ENCODE measurements around the gene PCDHGB2. TPM values are rescaled to one million over a fixed set of nuclear protein-coding genes. Genes with fewer than 3 reads are reported as not detected.

The PCDHGB2 gene
- total and polyA plus RNA-seq, 2 of the 8 experiments (the other 6 are each of a cell fraction or from before 2014, with no cell fraction given), result 1.9 to 2.9 TPM

DNA sequence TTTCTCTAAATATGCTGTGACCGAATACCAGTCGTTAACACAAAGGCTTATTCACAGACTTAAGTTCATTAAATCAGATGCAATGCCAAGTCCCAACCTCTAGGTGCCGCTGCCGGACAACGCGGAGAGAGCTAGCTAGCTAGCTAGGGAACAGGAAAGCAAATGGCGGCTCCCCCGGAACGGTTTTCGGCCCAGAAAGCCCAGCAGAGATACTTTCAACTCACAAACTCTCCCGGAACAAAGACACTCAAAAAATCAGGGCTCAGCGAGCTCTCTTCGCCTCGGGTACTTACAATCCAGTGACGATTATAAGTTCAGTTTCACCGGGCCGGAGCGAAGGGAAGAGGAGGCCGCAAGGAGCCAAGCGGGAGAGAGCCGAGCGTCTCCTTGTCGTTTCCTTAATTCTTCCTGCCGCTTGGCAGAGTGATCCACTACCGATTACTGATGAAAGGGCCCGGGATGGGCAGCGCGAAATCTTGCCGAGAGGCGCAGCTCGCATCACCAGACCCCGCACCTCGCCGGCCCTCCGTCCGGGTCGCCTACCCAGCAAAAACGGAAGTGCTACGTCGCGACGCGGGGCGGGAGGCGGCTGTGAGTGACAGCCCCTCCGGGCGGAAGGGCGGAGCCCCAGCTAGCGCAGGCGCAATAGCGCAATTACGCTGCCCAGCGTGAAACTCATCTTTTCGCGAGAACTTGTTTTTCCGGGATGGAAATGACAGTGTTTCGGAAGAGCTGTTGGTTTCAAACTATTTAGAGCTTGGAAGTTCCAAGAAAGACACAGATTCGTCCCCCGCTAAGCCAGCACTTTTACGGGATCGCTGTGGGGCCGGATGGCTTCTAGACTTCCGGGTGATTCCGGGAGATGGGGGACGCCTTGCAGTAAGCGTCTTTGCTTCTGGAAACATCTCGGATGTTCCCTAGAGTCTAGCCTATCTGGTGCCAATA is 39.3 kb upstream of the PCDHGB2 start, which contains the start of gene TAF7:
TSS of gene TAF7 (minus strand) at position 560 of the 945 bp plus-strand sequence. CDS start 740 bp downstream, outside the sequence.
- Histone ChIP-seq H3K79me2 (ENCODE audit: control insufficient read depth in 1 of 2, insufficient read depth in 2 of 2, low read length in 2 of 2) (peaks cover 11 to 25% of the 10 kb centered on the region in 2 experiments), H3K4me2 (ENCODE audit: insufficient read depth in 1 of 2, low read depth in 2 of 2, low read length in 2 of 2) (peak within 1 kb of the TSS; percentile 66 to 74), H3K14ac (ENCODE audit: insufficient read length) (no peak within 1 kb of the TSS), H3K4ac (replicated peaks; ENCODE audit: insufficient read length, low read depth, low read length) (peak within 1 kb of the TSS; percentile 92), H3K18ac (ENCODE audit: extremely low read depth, low read length) (peak within 1 kb of the TSS; percentile 68), H2BK20ac (ENCODE audit: low read length) (no peak within 1 kb of the TSS), H4K8ac (ENCODE audit: extremely low read depth, insufficient read depth, low read length) (peak within 1 kb of the TSS; percentile 96; the same call in 1 of the 2 replicates), H4K5ac (ENCODE audit: insufficient read length, low read depth, low read length) (peak within 1 kb of the TSS; percentile 40), H3K79me1 (ENCODE audit: low read depth, low read length) (no peaks in the 10 kb centered on the region), H2BK12ac (ENCODE audit: low read depth, low read length) (no peak within 1 kb of the TSS), H3K36me3 (ENCODE audit: control insufficient read depth in 2 of 4, insufficient read depth in 4 of 4, low read length in 3 of 4) (peaks cover 5 to 27% (median 19%) of the 10 kb centered on the region in 4 experiments; a peak in 6 of 8 replicates), H2AK5ac (ENCODE audit: low read depth, low read length) (peak within 1 kb of the TSS; percentile 84; the same call in 1 of the 2 replicates), H3K27me3 (replicated peaks in 1 of 4; ENCODE audit: control insufficient read depth in 3 of 4, extremely low read depth in 1 of 4, insufficient read depth in 3 of 4, low read length in 3 of 4) (no peaks in the 10 kb centered on the region), H2BK120ac (replicated peaks; ENCODE audit: low read depth, low read length) (peak within 1 kb of the TSS; percentile 78), H3K23ac (ENCODE audit: insufficient read length) (no peak within 1 kb of the TSS), H3K23me2 (ENCODE audit: low read depth, low read length) (peaks cover 3% of the 10 kb centered on the region), H2BK15ac (ENCODE audit: low read length) (no peak within 1 kb of the TSS), H2BK5ac (ENCODE audit: low read depth, low read length) (peak within 1 kb of the TSS; percentile 93), H3K56ac (replicated peaks; ENCODE audit: insufficient read length, low read depth, low read length) (peak within 1 kb of the TSS; percentile 83), H3K4me3 (ENCODE audit: extremely low read depth in 1 of 4, insufficient read depth in 2 of 4, low read depth in 3 of 4, low read length in 4 of 4) (peak within 1 kb of the TSS; percentile 79 to 99 (median 92)), H4K20me1 (replicated peaks in 1 of 2; ENCODE audit: control insufficient read depth in 1 of 2, insufficient read depth in 2 of 2, low read length in 2 of 2) (no peaks in the 10 kb centered on the region), H2AFZ (ENCODE audit: low read length) (peak within 1 kb of the TSS; percentile 100), H3K27ac (ENCODE audit: low read depth, low read length) (peak within 1 kb of the TSS; percentile 95), H3K9ac (replicated peaks in 1 of 4; ENCODE audit: extremely low read depth in 1 of 4, low read depth in 3 of 4, low read length in 3 of 4) (peak within 1 kb of the TSS; percentile 93 to 98 (median 96)), H3K9me3 (ENCODE audit: insufficient read depth in 2 of 2, low read depth in 1 of 2, low read length in 1 of 2) (peaks cover 22 to 27% of the 10 kb centered on the region in 2 experiments), H3K4me1 (replicated peaks in 1 of 4; ENCODE audit: control insufficient read depth in 3 of 4, insufficient read depth in 4 of 4, low read length in 3 of 4) (no peaks in the 10 kb centered on the region), H4K91ac (replicated peaks; ENCODE audit: insufficient read length, low read length) (peak within 1 kb of the TSS; percentile 45)
- CTCF ChIA-PET (ENCODE audit: partially characterized antibody), result interaction anchor here (0.6 to 5.0 kb wide), 56 partner anchors 9 to 297 kb away, joined by 3 to 30 read pairs (median 5); partner anchors contain the start of genes PCDHB12, PCDHB13, PCDHB14 and PCDHB15
- DNase-seq (ENCODE audit: low read depth in 1 of 2, low spot score in 2 of 2) (peak; percentile 77 to 95), FAIRE-seq (peak; percentile 79)
- POLR2A ChIA-PET (ENCODE audit: partially characterized antibody), result interaction anchor here (0.6 to 3.1 kb wide), 23 partner anchors 9 to 299 kb away, joined by 3 to 18 read pairs (median 4); partner anchors contain the start of genes DIAPH1, PCDHB15, PCDHB5 and PCDHGA1
- WGBS, 2 experiments (ENCODE audit: extremely low coverage in 1 of 2, insufficient coverage in 1 of 2, insufficient read length in 1 of 2, insufficient replicate concordance in 2 of 2, low coverage in 1 of 2, low lambda C conversion rate in 2 of 2, missing lambda C conversion rate in 1 of 2), result 3% methylated on average over 67 of the region's 67 CpGs; no CpG with 5 or more reads in 1 of the 2 experiments
- no peak for TF ChIP-seq JUND (IDR thresholded peaks at IDR 0.05; ENCODE audit: low read length)
- TF ChIP-seq SIRT6 (IDR thresholded peaks at IDR 0.05; ENCODE audit: low read length), result no peak
- no peak for TF ChIP-seq POU5F1 (IDR thresholded peaks at IDR 0.05; ENCODE audit: low read depth, low read length)
- TF ChIP-seq, protein P1, sequence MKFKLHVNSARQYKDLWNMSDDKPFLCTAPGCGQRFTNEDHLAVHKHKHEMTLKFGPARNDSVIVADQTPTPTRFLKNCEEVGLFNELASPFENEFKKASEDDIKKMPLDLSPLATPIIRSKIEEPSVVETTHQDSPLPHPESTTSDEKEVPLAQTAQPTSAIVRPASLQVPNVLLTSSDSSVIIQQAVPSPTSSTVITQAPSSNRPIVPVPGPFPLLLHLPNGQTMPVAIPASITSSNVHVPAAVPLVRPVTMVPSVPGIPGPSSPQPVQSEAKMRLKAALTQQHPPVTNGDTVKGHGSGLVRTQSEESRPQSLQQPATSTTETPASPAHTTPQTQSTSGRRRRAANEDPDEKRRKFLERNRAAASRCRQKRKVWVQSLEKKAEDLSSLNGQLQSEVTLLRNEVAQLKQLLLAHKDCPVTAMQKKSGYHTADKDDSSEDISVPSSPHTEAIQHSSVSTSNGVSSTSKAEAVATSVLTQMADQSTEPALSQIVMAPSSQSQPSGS (IDR thresholded peaks at IDR 0.05; ENCODE audit: low read length), result peak; percentile 5; the same call in 1 of the 2 replicates
- peak; percentile 91 for TF ChIP-seq KDM4A (IDR thresholded peaks at IDR 0.05; ENCODE audit: low read depth, low read length, severe bottlenecking)
- TF ChIP-seq SP2 (IDR thresholded peaks at IDR 0.05; ENCODE audit: low read length), result peak; percentile 16; the same call in 1 of the 2 replicates
- TF ChIP-seq TBP (IDR thresholded peaks at IDR 0.05; ENCODE audit: low read depth, low read length), result peak; percentile 89
- peak; percentile 30; the same call in 1 of the 2 replicates for TF ChIP-seq TEAD4 (IDR thresholded peaks at IDR 0.05; ENCODE audit: low read depth, low read length)
- peak; percentile 100 for TF ChIP-seq PHF8 (conservative IDR thresholded peaks at IDR 0.05; ENCODE audit: low read depth, low read length)

Data from H1 (cell line).